Measurements from ENCODE around the gene ZNF536.

Gene ZNF536

GRCh38 chr19:30543243-30543945 lies 171.2 kb downstream of the ZNF536 start:
- FAIRE-seq = no peak

- no peak for FAIRE-seq
Observed at GRCh38 chr19:30545752-30546151, 173.6 kb downstream of the ZNF536 start.

- no peak for FAIRE-seq
Observed at GRCh38 chr19:30546332-30546731, 174.1 kb downstream of the ZNF536 start.

- FAIRE-seq = no peak
Observed at GRCh38 chr19:30547246-30547645, 175.1 kb downstream of the ZNF536 start.

- no peak for FAIRE-seq
Observed at GRCh38 chr19:30549151-30549550, 177.0 kb downstream of the ZNF536 start.

- FAIRE-seq = no peak
Observed at GRCh38 chr19:30551271-30551670, 179.1 kb downstream of the ZNF536 start.

- no peak for FAIRE-seq
Observed at GRCh38 chr19:30552593-30552992, 180.4 kb downstream of the ZNF536 start.

GRCh38 chr19:30555075-30555790 lies 183.0 kb downstream of the ZNF536 start:
- FAIRE-seq = no peak

GRCh38 chr19:30555791-30556110 lies 183.6 kb downstream of the ZNF536 start:
- FAIRE-seq = no peak

- no peak for FAIRE-seq
Observed at GRCh38 chr19:30556230-30556711, 184.1 kb downstream of the ZNF536 start.

- FAIRE-seq = no peak
Observed at GRCh38 chr19:30557212-30557611, 185.0 kb downstream of the ZNF536 start.

- no peak for FAIRE-seq
Observed at GRCh38 chr19:30557927-30558557, 185.9 kb downstream of the ZNF536 start.

GRCh38 chr19:30558793-30559192 lies 186.6 kb downstream of the ZNF536 start:
- FAIRE-seq = no peak

- no peak for FAIRE-seq
Observed at GRCh38 chr19:30559446-30559845, 187.3 kb downstream of the ZNF536 start.

GRCh38 chr19:30562981-30563380 lies 190.8 kb downstream of the ZNF536 start:
- no peak for FAIRE-seq

GRCh38 chr19:30563691-30564090 lies 191.5 kb downstream of the ZNF536 start:
- no peak for FAIRE-seq

GRCh38 chr19:30564551-30565011 lies 192.4 kb downstream of the ZNF536 start:
- FAIRE-seq = no peak

- FAIRE-seq = no peak
Observed at GRCh38 chr19:30565636-30566035, 193.5 kb downstream of the ZNF536 start.

GRCh38 chr19:30566681-30567420 lies 194.7 kb downstream of the ZNF536 start:
- no peak for FAIRE-seq

GRCh38 chr19:30567536-30568232 lies 195.5 kb downstream of the ZNF536 start:
- no peak for FAIRE-seq

GRCh38 chr19:30570194-30570593 lies 198.0 kb downstream of the ZNF536 start:
- no peak for FAIRE-seq

- no peak for FAIRE-seq
Observed at GRCh38 chr19:30577551-30578105, 205.4 kb downstream of the ZNF536 start.

Data from A204.1 (cell line).